ENCODE measurements around the gene ME1.

GRCh38 chr6:83341765-83342164 lies 89.1 kb downstream of the ME1 start:
- TF ChIP-seq EZH2 (IDR thresholded peaks at IDR 0.05; ENCODE audit: borderline replicate concordance, low read length), result no peak
- TF ChIP-seq CTCF (conservative IDR thresholded peaks at IDR 0.05 in 1 of 2, IDR thresholded peaks at IDR 0.05 in 1 of 2; ENCODE audit: extremely low read depth in 1 of 2, insufficient read depth in 1 of 2, low read depth in 1 of 2, low read length in 2 of 2), result no peak

Measured in mammary epithelial cell (primary cell).